Mesendoderm (in vitro differentiated cells): ENCODE results near the gene PTPRU.

Experiments used
- DNase-seq: peaks from one replicate; pipeline ENCODE4 v3.0.0; 2013
- H2AK5ac ChIP-seq: 2 replicates; pipeline ENCODE4 v1.6.1; 2013; ENCODE audit warnings: low read length, inconsistent platforms
- H2BK120ac ChIP-seq: 2 replicates; pipeline ENCODE4 v1.6.1; 2013; ENCODE audit warnings: low read depth, mild to moderate bottlenecking, low read length, moderate library complexity, mixed read lengths
- H2BK15ac ChIP-seq: replicated peaks from 2 replicates; pipeline ENCODE4 v1.6.1; 2013; ENCODE audit warnings: low read depth, mild to moderate bottlenecking, moderate library complexity
- H2BK5ac ChIP-seq: 2 replicates; pipeline ENCODE4 v1.6.1; 2013; ENCODE audit warnings: low read length, inconsistent platforms
- H3K18ac ChIP-seq: 2 replicates; pipeline ENCODE4 v1.6.1; 2013; ENCODE audit warnings: mild to moderate bottlenecking, low read length, mixed read lengths
- H3K23ac ChIP-seq: one replicate; pipeline ENCODE4 v1.6.1; 2013; ENCODE audit warnings: low read length
- H3K27ac ChIP-seq: 2 replicates; pipeline ENCODE4 v1.5.1; 2013; ENCODE audit warnings: low read depth, mild to moderate bottlenecking, inconsistent platforms, low read length, moderate library complexity
- H3K27me3 ChIP-seq: 2 replicates; pipeline ENCODE4 v1.6.1; 2013; ENCODE audit warnings: low read length, control low read depth, mild to moderate bottlenecking, inconsistent platforms; ENCODE audit not compliant: insufficient read depth, poor library complexity
- H3K36me3 ChIP-seq: 2 replicates; pipeline ENCODE4 v1.6.1; 2013; ENCODE audit warnings: low read length, inconsistent platforms; ENCODE audit not compliant: control insufficient read depth, insufficient read depth
- H3K4ac ChIP-seq: one replicate; pipeline ENCODE4 v1.6.1; 2013; ENCODE audit warnings: low read depth, mild to moderate bottlenecking, low read length, moderate library complexity
- H3K4me1 ChIP-seq: 2 replicates; pipeline ENCODE4 v1.6.1; 2013; ENCODE audit warnings: low read depth, low read length, inconsistent platforms; ENCODE audit not compliant: control insufficient read depth
- H3K4me2 ChIP-seq: 2 replicates; pipeline ENCODE4 v1.6.1; 2013; ENCODE audit warnings: low read length
- H3K4me3 ChIP-seq: 2 replicates; pipeline ENCODE4 v1.5.1; 2013; ENCODE audit warnings: mild to moderate bottlenecking, low read length
- H3K56ac ChIP-seq: one replicate; pipeline ENCODE4 v1.6.1; 2013; ENCODE audit warnings: low read length
- H3K79me1 ChIP-seq: 2 replicates; pipeline ENCODE4 v1.6.1; 2013; ENCODE audit warnings: low read length, inconsistent platforms
- H3K79me2 ChIP-seq: 2 replicates; pipeline ENCODE4 v1.6.1; 2013; ENCODE audit warnings: mild to moderate bottlenecking, low read length; ENCODE audit not compliant: control insufficient read depth, insufficient read depth
- H3K9ac ChIP-seq: 2 replicates; pipeline ENCODE4 v1.6.1; 2013; ENCODE audit warnings: low read length, inconsistent platforms
- H4K5ac ChIP-seq: one replicate; pipeline ENCODE4 v1.6.1; 2013; ENCODE audit warnings: low read length
- H4K8ac ChIP-seq: one replicate; pipeline ENCODE4 v1.6.1; 2013; ENCODE audit warnings: low read depth, mild to moderate bottlenecking, control low read depth, low read length, moderate library complexity
- WGBS: extraction: QIAGEN DNeasy Blood & Tissue Kit; methylation state at CpG from one replicate; pipeline ENCODE4 v1.1.7; 2013; ENCODE audit warnings: low lambda C conversion rate, missing lambda C conversion rate; ENCODE audit not compliant: insufficient coverage; ENCODE audit errors: extremely low coverage; 5-methylcytosine and 5-hydroxymethylcytosine counted together

The PTPRU gene

GRCh38 chr1:29354511-29355098, 118.3 kb downstream of the PTPRU start:
- no peaks in the 10 kb centered on the region for H3K36me3 ChIP-seq
- H4K8ac ChIP-seq: no peak overlapping the region
- no peaks in the 10 kb centered on the region for H3K27me3 ChIP-seq
- H3K4me1 ChIP-seq: no peaks in the 10 kb centered on the region
- no peak overlapping the region for H2BK5ac ChIP-seq
- H2BK15ac ChIP-seq: no peak overlapping the region
- H3K79me2 ChIP-seq: no peaks in the 10 kb centered on the region
- H3K4me2 ChIP-seq: no peak overlapping the region
- no peak overlapping the region for H3K4me3 ChIP-seq
- WGBS: no CpG with 5 or more reads among the region's 8 CpGs
- H3K27ac ChIP-seq: no peak overlapping the region
- no peak overlapping the region for H4K5ac ChIP-seq
- H3K56ac ChIP-seq: no peak overlapping the region
- H2BK120ac ChIP-seq: no peak overlapping the region
- no peak overlapping the region for H3K9ac ChIP-seq
- no peaks in the 10 kb centered on the region for H3K79me1 ChIP-seq
- no peak overlapping the region for H3K23ac ChIP-seq
- no peak overlapping the region for H2AK5ac ChIP-seq
- no peak overlapping the region for H3K18ac ChIP-seq
- no peak overlapping the region for H3K4ac ChIP-seq
- DNase-seq: no peak

GRCh38 chr1:29355375-29355774, 119.1 kb downstream of the PTPRU start:
- Histone ChIP-seq H2AK5ac (no peak overlapping the region), H3K4me2 (no peak overlapping the region)

GRCh38 chr1:29356663-29357062, 120.3 kb downstream of the PTPRU start:
- Histone ChIP-seq H3K4me3 (no peak overlapping the region), H4K5ac (no peak overlapping the region), H3K23ac (no peak overlapping the region), H3K4ac (no peak overlapping the region), H2BK120ac (no peak overlapping the region), H4K8ac (no peak overlapping the region), H3K27me3 (no peaks in the 10 kb centered on the region), H3K9ac (no peak overlapping the region), H3K79me1 (no peaks in the 10 kb centered on the region), H2AK5ac (no peak overlapping the region), H3K27ac (no peak overlapping the region), H3K79me2 (no peaks in the 10 kb centered on the region), H3K56ac (no peak overlapping the region), H2BK5ac (no peak overlapping the region), H3K36me3 (no peaks in the 10 kb centered on the region), H3K4me2 (no peak overlapping the region), H3K4me1 (no peaks in the 10 kb centered on the region), H3K18ac (no peak overlapping the region), H2BK15ac (no peak overlapping the region)
- no CpG with 5 or more reads among the region's 14 CpGs for WGBS
- DNase-seq: peak; percentile 33

More at GRCh38 chr1:29355375-29355774, 119.1 kb downstream of the PTPRU start:
- Histone ChIP-seq H3K18ac (no peak overlapping the region), H3K23ac (no peak overlapping the region), H3K27ac (no peak overlapping the region), H3K27me3 (no peaks in the 10 kb centered on the region), H4K5ac (no peak overlapping the region), H3K4me1 (no peaks in the 10 kb centered on the region), H2BK15ac (no peak overlapping the region), H3K4me3 (no peak overlapping the region), H3K4ac (no peak overlapping the region), H3K56ac (no peak overlapping the region), H3K79me1 (no peaks in the 10 kb centered on the region), H3K9ac (no peak overlapping the region), H2BK120ac (no peak overlapping the region), H3K79me2 (no peaks in the 10 kb centered on the region), H3K36me3 (no peaks in the 10 kb centered on the region), H4K8ac (no peak overlapping the region), H2BK5ac (no peak overlapping the region)
- no CpG with 5 or more reads among the region's 6 CpGs for WGBS
- DNase-seq: no peak

- H2AK5ac ChIP-seq: no peak overlapping the region
Measured at GRCh38 chr1:29357452-29357851, 121.1 kb downstream of the PTPRU start.

GRCh38 chr1:29358183-29358582, 121.9 kb downstream of the PTPRU start:
- DNase-seq: no peak
- Histone ChIP-seq H3K27me3 (no peaks in the 10 kb centered on the region), H3K23ac (no peak overlapping the region), H3K4me1 (no peaks in the 10 kb centered on the region), H4K5ac (no peak overlapping the region), H4K8ac (no peak overlapping the region), H3K4me3 (no peak overlapping the region), H3K36me3 (no peaks in the 10 kb centered on the region), H3K9ac (no peak overlapping the region), H3K79me2 (no peaks in the 10 kb centered on the region), H3K18ac (no peak overlapping the region), H2AK5ac (no peak overlapping the region), H3K27ac (no peak overlapping the region), H2BK120ac (no peak overlapping the region), H3K4ac (no peak overlapping the region), H2BK15ac (no peak overlapping the region), H2BK5ac (no peak overlapping the region), H3K56ac (no peak overlapping the region), H3K79me1 (no peaks in the 10 kb centered on the region), H3K4me2 (no peak overlapping the region)
- no CpG with 5 or more reads among the region's 6 CpGs for WGBS

More at GRCh38 chr1:29357452-29357851, 121.1 kb downstream of the PTPRU start:
- no peak overlapping the region for H2BK120ac ChIP-seq
- no peak for DNase-seq
- H3K79me1 ChIP-seq: no peaks in the 10 kb centered on the region
- H3K23ac ChIP-seq: no peak overlapping the region
- H3K9ac ChIP-seq: no peak overlapping the region
- no peak overlapping the region for H3K4ac ChIP-seq
- H3K4me3 ChIP-seq: no peak overlapping the region
- no peak overlapping the region for H3K18ac ChIP-seq
- H4K5ac ChIP-seq: no peak overlapping the region
- H2BK15ac ChIP-seq: no peak overlapping the region
- H3K27ac ChIP-seq: no peak overlapping the region
- no peaks in the 10 kb centered on the region for H3K4me1 ChIP-seq
- H3K4me2 ChIP-seq: no peak overlapping the region
- H2BK5ac ChIP-seq: no peak overlapping the region
- H3K79me2 ChIP-seq: no peaks in the 10 kb centered on the region
- H3K56ac ChIP-seq: no peak overlapping the region
- no peak overlapping the region for H4K8ac ChIP-seq
- H3K27me3 ChIP-seq: no peaks in the 10 kb centered on the region
- no peaks in the 10 kb centered on the region for H3K36me3 ChIP-seq
- WGBS: no CpG with 5 or more reads among the region's 7 CpGs

GRCh38 chr1:29360768-29361167, 124.4 kb downstream of the PTPRU start:
- Histone ChIP-seq H3K4ac (no peak overlapping the region), H3K9ac (no peak overlapping the region), H2BK5ac (no peak overlapping the region), H2AK5ac (no peak overlapping the region), H4K5ac (no peak overlapping the region), H3K23ac (no peak overlapping the region), H3K79me1 (no peaks in the 10 kb centered on the region), H3K4me3 (no peak overlapping the region), H2BK120ac (no peak overlapping the region), H3K27ac (no peak overlapping the region), H3K4me1 (no peaks in the 10 kb centered on the region), H3K27me3 (no peaks in the 10 kb centered on the region), H4K8ac (no peak overlapping the region), H3K18ac (no peak overlapping the region), H3K36me3 (no peaks in the 10 kb centered on the region), H2BK15ac (no peak overlapping the region), H3K56ac (no peak overlapping the region), H3K4me2 (no peak overlapping the region), H3K79me2 (no peaks in the 10 kb centered on the region)
- DNase-seq: no peak
- WGBS: 100% methylated on average over 1 of the region's 3 CpGs
